ENCODE data around the gene ADAMTS7. TPM values are rescaled to one million over a fixed set of nuclear protein-coding genes. Genes with fewer than 3 reads are reported as not detected.
A peak's percentile ranks its signal among the peaks of the same experiment; 100 is the strongest.
"Not testable (repeated sequence)": the region's sequence is repeated elsewhere in the genome, so short reads cannot be mapped to it uniquely, and the experiment has no call there.

The ADAMTS7 gene
- total RNA-seq, 4 donors from 2014 or later: 0.29 to 21.4 (median 7.5) TPM

- H3K9me3 ChIP-seq; H3K36me3 ChIP-seq; DNase-seq; H3K4me3 ChIP-seq; H3K4me1 ChIP-seq; H3K27me3 ChIP-seq; H3K27ac ChIP-seq; intact Hi-C loops (cut with DNase I; ENCODE audit: low total_unique reads): not testable (repeated sequence)
Measured at GRCh38 chr15:78758486-78759200, 52.6 kb downstream of the ADAMTS7 start.

DNA sequence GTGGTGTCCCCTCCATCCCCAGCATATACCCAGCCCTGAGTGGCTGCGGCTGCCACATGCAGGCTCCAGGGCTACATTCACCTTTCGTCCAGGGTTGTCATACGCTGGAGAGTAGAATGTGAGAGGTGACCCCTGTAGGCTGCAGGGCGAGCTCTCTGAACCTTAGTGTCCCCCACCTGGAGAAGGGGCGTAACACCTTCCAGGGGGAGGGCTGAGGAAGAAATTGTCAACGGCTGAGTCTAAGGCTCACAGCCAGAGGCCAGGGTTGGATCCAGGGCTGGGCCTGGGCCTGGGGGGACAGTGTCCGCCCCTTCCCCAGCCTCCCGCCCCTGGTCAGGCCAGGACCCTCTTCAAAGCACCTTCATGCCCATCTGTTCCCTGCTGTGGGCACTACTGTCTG, 53.2 kb downstream of the ADAMTS7 start:
- H3K4me1 ChIP-seq; H3K4me3 ChIP-seq; DNase-seq; H3K27ac ChIP-seq; H3K9me3 ChIP-seq; intact Hi-C loops (cut with DNase I; ENCODE audit: low total_unique reads); H3K36me3 ChIP-seq; H3K27me3 ChIP-seq: not testable (repeated sequence)

DNA sequence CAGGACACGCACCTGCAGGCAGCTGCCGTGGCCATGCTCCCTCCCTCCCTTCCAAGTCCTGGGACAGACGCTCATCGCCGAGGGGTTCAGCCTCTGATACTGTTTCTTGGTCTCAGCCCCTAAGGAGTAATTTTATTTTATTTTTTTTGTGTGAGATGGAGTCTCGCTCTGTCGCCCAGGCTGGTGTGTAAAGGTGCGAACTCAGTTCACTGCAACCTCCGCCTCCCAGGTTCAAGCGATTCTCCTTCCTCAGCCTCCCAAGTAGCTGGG, 53.7 kb downstream of the ADAMTS7 start:
- no peaks in the 10 kb centered on the region for H3K9me3 ChIP-seq
- H3K4me1 ChIP-seq: peaks cover 0 to 9% of the 10 kb centered on the region in 2 donors
- no peak for DNase-seq
- no peak overlapping the region for H3K27ac ChIP-seq
- intact Hi-C loops (cut with DNase I; ENCODE audit: low total_unique reads): no loop called here
- H3K4me3 ChIP-seq: no peak overlapping the region
- H3K27me3 ChIP-seq: no peaks in the 10 kb centered on the region
- H3K36me3 ChIP-seq: no peaks in the 10 kb centered on the region
- TF ChIP-seq POLR2A (IDR thresholded peaks at IDR 0.05) (no peak), CTCF (IDR thresholded peaks at IDR 0.05) (no peak)

GRCh38 chr15:78756781-78757635, 54.3 kb downstream of the ADAMTS7 start:
- H3K9me3 ChIP-seq; intact Hi-C loops (cut with DNase I; ENCODE audit: low total_unique reads); H3K27me3 ChIP-seq; H3K36me3 ChIP-seq; H3K4me3 ChIP-seq; H3K4me1 ChIP-seq: not testable (repeated sequence)
- DNase-seq: peak; percentile 52 to 64
- peak overlapping the region in 1 of 2 donors; percentile 45 for H3K27ac ChIP-seq

GRCh38 chr15:78755900-78756591, 55.2 kb downstream of the ADAMTS7 start:
- H3K27me3 ChIP-seq; H3K4me3 ChIP-seq; H3K9me3 ChIP-seq; H3K27ac ChIP-seq; H3K4me1 ChIP-seq; intact Hi-C loops (cut with DNase I; ENCODE audit: low total_unique reads); H3K36me3 ChIP-seq; DNase-seq: not testable (repeated sequence)
- TF ChIP-seq CTCF (IDR thresholded peaks at IDR 0.05): peak in 2 of 4 experiments; percentile 21 to 25

- H3K36me3 ChIP-seq; DNase-seq; intact Hi-C loops (cut with DNase I; ENCODE audit: low total_unique reads); H3K9me3 ChIP-seq; H3K27ac ChIP-seq; H3K4me1 ChIP-seq; H3K4me3 ChIP-seq; H3K27me3 ChIP-seq: not testable (repeated sequence)
Measured at GRCh38 chr15:78754637-78755280, 56.5 kb downstream of the ADAMTS7 start.

DNA sequence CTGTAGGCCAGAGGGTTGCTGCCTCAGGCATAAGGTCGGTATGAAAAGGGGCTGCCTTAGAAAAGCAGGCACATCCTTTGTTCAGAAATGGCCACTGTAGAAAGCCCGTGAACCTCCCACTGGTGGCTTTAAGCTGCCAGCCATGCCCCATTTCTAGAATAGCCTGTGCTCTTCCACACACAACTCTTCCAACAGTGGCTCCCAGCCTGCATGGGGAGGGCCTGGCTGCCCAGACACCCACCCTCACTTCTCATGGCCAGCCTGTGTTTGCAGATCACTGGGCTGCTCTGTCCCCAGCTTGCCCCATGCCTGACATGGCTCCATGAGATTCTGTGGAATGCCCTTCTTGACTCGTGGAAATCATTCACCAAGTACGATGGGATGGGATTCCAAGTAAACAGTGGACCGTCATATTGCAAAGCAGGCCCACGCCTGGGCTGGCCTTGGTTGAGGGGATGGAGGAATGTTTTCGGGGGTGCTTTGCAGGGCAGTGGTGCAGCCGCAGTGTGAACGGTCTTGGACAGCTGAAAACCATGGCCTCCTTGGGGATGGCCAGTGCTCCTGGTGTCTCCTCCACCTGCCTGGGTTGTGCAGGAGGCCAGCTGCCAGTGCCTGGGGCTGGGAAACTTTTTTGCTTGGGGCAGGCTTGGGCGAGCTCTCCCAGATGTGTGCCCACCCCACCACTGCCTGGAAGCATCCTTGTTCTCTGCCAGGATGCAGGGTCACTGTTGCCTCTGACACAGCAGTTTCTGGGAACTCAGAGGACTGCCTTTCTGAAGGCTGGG, 57.3 kb downstream of the ADAMTS7 start:
- intact Hi-C loops (cut with DNase I; ENCODE audit: low total_unique reads); H3K36me3 ChIP-seq; H3K9me3 ChIP-seq; H3K4me1 ChIP-seq; H3K27me3 ChIP-seq; H3K27ac ChIP-seq; DNase-seq; H3K4me3 ChIP-seq: not testable (repeated sequence)

GRCh38 chr15:78753359-78753659, 58.0 kb downstream of the ADAMTS7 start:
- H3K36me3 ChIP-seq; intact Hi-C loops (cut with DNase I; ENCODE audit: low total_unique reads); H3K27ac ChIP-seq; H3K9me3 ChIP-seq; DNase-seq; H3K27me3 ChIP-seq; H3K4me1 ChIP-seq; H3K4me3 ChIP-seq: not testable (repeated sequence)

Measured in uterus (tissue), 4 donors.